GM19463 (cell line): Measurements from ENCODE around the gene C1R.

Source experiments
- ATAC-seq: cut with Tn5 transposase; IDR thresholded peaks from one replicate; pipeline ENCODE4 v1.9.1; 2021; ENCODE audit warnings: mild to moderate bottlenecking, moderate library complexity; ENCODE audit not compliant: unreplicated experiment

The C1R gene

DNA sequence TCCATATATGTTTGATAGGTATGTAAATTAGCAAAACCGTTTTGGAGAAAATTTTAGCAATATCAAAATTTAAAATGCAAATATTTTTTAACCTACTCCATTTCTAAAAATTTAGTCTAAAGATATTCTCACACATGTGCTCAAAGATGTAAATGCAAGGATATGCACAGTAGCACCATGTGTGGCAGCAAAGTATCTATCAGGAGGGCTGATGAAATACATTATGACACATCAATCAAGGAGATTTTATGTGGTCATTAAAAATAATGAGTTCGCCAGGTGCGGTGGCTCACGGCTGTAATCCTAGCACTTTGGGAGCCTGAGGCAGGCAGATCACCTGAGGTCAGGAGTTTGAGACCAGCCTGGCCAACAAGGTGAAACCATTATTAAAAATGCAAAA is 8.0 kb upstream of the C1R start:
- ATAC-seq, result no peak

DNA sequence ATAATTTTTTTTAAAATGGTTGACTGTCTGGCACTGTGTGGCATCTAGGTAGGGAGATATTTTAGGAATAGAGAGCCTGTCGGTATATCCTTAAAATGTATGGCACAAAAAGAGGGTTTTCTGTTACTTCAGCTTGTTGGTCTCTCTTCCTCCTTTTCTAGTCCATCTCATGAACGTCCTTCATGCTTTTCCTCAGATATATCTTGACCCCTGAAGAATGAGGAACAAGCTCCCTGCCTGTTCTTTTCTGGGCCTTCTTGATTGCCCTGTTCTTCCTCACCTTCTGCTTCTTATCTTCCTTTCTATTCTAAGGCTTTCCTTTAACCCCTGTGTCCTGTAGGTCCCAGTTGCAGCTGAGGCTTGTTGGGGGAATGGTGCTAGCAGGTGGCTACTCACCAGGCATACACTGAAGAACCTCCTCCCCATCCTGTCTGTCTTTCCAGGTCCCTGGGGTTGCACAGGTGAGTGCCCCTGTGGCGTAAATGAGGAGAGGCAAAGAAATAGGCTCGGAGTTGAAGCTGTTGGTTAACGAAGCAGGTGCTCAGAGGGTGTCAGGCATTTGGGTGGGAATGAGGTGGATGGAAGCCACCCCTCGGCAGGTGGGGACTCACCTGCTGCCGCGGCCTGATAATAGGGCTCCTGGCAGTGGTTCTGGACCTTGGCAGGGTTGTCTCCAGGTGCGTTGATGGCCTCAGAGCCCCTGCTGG is 7.2 kb upstream of the C1R start:
- no peak for ATAC-seq

DNA sequence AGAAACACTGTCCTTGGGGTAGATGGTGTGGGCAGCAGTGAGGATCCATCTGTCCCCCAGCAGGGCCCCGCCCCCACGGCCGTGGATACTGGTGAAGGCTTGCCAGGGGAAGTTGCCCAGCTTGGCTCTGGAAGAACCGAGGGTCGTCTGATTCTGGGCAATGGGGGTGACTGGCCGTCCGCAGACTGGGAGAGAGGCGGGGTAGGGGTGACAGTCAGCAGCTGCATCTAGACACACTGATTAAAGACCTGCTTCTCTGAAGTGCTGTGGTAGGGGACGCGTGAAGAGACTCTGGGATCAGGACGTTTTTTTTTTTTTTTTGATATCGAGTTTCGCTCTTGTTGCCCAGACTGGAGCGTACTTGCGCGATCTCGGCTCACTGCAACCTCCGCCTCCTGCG is 4.7 kb upstream of the C1R start:
- ATAC-seq, result no peak

DNA sequence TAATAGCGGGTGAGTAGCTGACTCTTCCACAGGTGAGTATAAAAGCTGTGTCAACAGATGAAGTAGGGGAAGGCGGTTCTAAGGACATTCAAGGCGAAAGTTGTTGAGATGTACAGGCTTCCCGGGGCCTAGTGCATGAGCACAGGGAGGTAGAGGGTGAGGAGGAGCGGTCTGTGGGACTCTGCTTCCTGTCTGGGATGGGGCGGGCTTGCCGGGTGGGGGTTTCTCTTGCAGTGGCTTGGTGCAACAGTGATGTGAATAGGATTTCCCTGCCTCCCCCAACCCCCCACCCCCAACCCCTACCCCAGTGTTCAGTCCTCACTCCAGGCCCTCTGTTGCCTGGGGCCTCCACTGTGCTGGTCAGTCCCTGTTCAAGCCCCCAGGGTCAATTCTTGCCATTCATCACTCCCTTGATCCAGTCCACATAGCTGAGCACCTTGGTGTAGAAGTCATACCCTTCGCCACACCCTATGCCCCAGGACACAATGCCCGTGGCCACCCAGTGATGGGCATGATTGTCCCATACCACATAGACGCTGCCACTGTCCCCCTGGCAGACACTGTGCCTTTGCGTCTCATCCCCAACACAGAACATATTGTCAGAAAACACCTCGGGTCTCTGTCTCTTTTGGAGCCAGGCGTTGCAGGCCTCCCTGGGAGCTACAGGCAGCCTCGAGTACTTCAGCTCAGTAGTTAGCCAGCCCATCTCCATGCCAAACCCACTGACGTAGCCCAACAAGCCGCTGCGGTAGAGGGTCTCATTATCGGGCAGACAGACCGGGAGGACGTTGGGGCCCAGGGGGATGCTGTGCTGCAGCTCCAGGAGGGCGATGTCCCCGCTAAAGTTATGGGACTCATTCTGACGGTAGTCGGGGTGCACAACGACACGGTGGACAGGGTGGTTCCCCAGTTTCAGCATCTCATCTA is 4.0 kb upstream of the C1R start:
- ATAC-seq, result no peak

DNA sequence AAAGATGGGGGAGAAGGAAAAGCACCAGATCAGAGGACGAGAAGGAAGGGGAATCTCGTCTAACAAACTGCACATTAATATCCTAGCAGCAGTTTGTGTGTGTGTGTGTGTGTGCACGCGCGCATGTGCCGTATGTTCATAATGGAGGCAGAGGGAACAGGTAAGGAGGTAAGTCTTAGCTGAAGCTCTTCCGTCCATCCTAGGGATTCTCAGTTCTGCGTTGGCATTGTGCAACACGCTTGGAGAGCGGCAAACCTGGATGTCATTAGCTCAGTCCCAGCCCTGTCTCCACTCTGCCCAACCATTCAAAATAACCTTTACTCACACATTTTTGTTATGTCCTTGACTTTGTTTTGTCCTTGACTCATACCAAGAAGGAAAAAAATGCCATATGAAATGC is 1.6 kb upstream of the C1R start:
- ATAC-seq, result no peak

DNA sequence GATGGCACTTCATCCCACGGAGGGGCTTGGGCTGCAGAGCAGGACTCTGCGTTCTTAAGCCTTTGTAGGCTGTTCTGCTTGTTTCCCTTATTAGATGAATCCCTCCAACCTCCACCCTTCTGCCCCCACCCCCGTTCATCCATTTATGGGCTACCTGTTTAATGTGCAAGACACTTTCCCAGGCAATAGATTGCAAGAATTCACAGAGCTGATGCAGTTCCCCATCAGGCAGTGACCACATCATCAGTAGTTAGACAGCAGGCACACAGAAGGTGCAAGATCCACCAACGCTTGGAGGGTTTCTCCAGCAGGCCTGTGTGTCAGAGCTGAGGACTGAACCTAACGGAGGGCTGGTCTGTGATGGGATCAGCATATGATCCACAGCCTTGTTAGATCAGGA is 1.2 kb upstream of the C1R start:
- ATAC-seq, result no peak

DNA sequence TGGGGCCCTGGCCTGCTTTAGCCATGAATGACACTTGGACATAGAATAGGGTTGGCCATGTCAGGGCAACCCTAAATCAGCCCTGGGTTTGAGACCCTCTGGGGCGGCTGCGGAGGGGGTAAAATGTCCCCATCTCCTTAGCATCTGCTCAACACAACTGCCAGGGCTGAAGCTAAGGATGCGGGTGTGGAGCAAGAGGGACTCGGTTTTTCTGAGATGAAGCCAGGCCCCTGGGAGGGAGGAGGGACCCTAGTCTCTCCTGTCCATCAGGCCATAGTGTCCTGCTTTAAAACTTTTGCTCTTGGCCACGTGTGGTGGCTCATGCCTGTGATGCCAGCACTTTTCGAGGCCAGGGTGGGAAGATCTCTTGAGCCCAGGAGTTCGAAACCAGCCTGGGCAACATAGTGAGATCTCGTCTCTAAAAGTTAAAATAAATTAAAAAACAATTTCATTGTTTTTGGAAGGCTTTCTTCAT is 778 bp upstream of the C1R start:
- ATAC-seq, result no peak

DNA sequence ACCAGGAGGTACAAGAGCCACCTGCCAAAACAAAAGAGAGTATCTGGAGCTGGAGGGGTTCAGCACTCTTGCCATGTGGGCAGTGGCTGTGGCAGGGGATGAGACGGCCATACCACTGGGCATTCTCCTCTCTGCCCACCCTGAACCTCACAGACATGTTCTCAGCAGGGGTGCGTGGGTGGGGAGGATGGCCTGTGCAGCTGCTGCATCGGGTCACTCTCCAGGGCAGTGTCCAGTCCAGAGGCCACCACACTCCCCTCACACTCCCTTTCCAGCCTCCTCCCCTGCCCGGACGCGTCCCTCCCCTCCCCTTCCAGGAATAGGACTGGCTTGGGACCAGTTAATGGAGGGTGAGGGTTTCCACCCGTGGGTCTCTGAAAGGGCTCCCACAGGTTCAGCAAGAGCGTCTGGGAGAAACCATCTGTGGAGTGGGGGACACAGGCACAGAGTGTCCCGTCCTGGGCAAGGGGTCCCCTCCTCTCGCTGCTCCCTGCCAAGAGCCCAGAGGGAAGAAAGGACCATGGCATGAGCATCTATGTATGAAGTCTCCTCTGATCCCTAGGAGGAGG is 501 bp downstream of the C1R start:
- ATAC-seq, result no peak

DNA sequence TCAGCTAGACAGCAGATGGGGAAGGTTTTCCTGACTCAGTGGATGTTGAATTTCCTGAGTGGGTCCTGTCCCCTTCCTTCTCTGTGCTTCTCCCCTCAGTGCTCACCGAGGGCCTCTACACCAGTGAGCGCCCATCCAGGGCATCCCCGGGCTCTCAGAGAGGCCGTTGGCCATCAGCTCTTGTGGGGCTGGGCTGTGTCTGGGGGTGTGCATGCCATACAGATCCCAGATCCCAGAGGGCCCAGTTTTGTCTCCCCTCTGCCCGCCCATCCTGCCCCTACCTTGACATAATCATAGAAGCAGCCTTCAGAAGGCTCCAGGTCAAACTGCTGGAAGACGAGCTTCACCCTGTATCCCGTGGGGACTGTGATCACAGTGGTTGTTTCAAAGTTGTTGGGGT is 1.1 kb downstream of the C1R start:
- no peak for ATAC-seq

DNA sequence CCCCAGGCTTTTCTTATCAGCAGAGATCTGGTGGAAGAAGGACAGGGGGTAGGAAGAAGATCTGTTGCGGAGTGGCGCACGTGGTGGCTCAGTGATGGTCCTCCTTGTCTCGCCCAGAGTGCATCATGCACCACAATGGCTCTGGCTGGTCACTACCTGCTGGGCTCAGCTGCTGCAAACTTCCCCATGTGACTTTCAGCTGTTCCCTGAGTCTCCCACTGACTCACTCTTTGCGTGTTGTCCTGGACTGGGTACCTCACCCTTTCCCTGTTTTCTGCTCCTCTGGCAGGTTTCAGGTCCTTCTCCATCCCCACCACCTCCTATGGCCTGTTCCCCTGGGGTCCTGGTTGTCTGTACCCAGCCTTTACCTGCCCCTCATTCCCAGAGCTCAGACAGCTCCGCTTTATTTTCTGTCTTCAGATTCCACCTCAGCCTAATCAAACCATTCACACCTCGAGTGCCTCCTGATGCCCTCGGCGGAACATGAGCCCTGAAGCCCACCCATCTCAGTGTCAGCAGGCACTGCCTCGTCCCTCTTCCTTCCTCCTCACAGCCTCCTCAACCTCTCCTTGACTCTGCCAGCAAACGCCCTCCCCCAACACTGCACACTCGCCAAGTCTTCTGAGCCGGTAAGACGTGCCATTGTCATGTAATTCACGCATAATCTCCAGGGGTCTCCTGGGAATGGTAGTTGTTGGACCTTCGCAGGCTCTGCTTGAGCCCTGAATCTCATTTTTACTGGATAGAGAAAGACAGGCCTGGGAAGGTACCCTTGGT is 1.8 kb downstream of the C1R start:
- no peak for ATAC-seq

DNA sequence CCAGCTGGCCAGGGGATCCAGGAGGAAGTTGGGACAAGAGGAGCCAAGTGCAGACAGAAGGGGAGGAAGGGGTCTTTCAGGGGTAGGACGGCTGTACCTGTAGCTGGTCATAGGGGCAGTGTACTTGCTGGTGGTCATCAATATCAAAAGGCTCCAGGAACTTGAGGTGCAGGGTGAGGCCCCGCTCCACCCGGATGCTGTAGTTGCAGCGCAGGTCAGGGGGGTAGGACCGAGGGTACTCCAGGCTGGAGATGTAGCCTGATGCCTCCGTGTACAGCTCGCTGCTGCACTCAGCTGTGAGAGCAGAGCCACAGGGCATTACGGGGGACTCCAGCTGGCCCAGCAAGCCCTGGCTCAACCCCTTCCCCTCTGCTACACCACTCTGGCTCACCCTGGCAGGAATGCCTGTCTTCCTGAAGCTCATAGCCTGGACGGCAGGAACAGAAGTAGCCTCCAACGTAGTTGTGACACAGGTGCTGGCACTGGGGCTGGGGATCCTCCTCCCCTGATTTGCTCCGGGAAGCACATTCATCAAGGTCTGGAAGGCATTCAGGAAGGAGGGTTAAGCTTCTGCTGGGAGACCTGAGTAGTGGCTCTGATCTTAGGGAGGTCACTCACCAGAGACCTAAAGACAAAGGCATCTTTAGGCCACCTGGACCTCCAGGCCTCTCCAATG is 2.9 kb downstream of the C1R start:
- ATAC-seq, result no peak

DNA sequence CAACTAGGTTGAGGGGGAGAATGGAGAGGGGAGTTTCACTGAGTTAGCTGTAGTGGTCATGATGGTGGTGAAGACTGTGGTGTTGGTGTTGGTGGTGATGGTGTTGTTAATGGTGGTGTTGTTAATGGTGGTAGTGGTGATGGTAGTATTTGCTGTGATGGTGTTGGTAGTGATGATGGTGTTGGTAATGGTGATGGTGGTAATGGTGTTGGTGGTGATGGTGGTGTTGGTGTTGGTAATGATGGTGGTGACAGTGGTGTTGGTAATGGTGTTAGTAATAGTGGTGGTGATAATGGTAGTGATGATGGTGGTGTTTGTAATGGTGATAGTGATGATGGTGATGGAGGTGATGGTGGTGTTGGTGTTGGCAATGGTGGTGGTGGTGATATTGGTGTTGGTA is 9.1 kb downstream of the C1R start:
- no peak for ATAC-seq

DNA sequence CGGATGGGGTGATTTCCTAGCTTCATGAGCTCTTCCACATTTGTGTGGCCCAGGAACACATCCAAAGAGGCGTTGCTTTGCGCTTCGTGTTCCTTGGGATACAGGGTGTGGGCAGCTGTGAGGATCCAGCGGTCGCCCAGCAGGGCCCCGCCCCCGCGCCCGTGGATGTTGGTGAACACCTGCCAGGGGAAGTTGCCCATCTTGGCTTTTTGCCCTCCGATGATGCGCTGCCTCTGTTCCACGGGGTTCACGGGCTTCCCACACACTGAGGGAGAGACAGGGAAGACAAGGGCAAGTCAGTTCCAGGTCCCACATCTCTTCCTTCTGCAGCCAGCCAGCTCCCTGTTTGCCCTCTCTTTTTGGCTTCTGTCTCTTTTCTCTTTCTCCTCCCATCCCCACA is 11.2 kb downstream of the C1R start:
- ATAC-seq, result no peak

DNA sequence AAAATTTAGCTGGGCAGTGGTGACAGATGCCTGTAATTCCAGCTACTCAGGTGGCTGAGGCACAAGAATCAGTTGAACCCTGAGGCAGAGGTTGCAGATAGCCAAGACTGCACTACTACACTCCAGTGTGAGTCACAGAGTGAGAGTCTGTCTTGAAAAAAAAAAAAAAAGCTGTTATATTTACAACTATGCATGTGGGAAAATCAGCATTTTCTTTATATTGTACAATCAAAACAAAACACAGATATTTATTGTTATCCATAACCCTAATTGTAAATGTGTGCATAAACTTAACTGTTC is 12.5 kb downstream of the C1R start:
- no peak for ATAC-seq

DNA sequence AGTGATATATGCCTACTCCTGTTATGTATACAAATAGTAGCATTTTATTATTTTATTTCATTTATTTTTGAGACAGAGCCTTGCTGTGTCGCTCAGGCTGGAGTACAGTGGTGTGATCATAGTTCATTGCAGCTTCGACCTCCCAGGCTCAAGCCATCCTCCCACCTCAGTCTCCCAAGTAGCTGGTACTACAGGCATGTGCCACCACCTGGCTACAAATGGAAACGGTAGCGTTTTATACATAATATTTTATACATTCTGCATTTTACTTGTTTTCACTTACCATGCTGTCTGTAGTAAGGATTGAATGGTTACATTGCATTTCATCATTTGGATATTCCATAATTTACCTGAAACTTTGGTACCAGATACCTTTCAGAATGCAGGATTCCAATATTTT is 14.1 kb downstream of the C1R start:
- no peak for ATAC-seq

DNA sequence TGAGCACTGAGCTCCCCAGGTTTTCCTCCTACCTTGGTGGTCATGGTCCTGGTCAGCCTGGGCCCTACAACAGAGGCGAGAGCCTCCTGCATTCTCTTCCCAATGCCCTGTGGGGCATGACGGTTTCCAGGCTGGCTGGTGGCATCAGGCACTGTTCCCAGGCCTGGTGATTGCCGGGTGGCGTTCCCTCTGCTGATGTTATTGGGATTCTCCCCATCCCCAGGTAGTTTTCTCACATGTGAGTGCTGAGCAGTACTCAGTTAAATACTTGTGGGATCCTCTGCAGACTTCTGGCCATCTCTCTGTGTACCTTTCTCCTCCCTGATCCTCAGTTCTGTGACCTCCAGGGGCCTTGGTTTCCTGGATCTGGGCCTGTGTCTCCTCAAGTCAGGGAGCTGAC is 15.8 kb downstream of the C1R start:
- no peak for ATAC-seq

DNA sequence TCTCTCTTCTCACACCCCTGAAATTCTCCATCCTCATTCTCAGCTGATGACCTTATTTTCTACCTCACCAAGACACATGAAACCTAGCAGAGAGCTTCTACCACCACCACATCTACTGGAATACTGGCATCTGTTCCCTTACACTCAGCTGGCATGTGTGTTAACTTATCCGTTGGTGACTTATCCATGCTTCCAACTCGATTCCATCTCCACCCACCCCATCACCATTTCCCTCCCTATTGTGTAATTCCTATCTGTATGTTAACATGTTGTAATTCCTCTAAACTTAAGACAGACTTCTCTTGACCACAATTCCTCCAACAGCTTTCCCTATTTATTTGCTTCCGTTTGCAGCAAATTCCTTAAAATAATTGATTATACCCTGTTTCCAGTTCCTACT is 16.3 kb downstream of the C1R start:
- ATAC-seq, result no peak

DNA sequence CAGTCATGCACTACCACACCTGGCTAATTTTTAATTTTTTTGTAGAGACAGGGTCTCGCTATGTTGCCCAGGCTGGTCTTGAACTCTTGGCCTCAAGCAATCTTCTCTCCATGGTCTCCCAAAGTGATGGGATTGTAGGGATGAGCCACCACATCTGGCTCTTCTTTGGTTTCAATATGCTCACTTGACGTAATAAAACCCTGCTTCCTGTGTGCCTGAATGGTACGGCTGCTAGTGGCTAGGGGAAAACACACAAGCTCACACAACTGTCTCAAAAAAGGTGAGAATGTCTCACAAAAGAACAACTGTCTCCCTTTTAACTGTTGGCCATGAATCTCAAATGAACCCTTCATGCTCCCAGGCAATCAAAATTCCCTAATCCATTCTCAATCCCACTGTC is 16.7 kb downstream of the C1R start:
- no peak for ATAC-seq

DNA sequence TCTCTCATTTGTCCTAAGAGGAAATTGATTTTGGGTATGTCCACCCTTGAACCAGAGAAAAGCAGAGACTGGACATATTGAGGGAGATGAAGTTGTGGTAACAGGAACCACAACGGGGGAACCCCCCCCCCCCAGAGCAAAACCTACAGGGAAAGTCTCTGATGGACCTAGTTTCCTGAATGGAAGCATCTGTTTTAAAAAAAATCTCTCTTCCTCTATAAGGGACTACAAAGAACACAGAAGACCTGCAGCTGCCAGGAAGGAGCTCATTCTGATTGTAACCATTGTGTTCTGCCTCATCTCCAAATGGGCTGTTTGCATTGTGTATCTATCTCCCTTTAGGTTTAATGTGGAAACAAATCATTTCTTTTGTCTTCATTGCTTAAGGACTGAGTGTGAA is 18.3 kb downstream of the C1R start:
- no peak for ATAC-seq

DNA sequence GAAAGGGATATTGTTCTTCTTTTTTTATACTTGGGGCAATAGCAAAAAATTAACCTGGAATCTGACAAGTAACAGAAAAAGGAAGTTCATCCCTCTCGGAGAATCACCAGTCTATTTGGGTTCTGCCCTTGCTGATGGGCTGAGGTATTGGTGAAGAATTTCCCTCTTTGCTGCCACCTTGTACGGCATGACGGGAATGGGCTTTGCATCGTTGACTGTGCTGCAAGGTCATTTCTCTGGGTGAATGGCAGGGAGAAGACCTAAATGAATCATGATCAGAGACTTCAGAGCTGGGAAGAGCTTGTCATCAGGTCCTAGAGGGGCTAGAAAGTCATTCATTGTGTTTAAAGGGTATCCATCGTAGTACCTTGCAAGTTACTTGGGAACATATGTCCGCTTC is 19.7 kb downstream of the C1R start:
- ATAC-seq, result no peak

DNA sequence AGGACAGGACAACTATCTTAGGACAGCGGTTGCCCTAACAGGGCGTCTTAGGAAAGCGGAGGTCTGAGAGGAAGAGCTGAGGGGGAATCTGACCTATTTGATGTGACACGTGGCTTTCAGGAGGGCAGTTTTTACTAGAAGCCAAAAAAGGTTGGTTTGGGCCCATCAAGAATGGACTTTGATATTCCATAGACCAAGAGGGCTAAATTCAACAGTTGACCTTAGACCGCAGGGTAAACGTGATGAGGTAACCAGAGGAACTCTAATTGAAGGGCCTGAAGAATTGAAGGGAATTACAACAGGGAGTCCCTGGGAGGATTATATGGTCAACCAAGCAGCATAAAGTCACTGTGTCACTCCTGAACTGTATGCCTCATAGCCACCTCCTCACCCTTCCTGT is 20.2 kb downstream of the C1R start:
- ATAC-seq, result no peak
